Activated naive CD4-positive, alpha-beta T cell treated with Interleukin-2 at 50 U/mL for 16 hours (primary cell): Measurements from ENCODE around the gene OVOL2.

Source experiments
- DNase-seq: peaks from one replicate; pipeline ENCODE4 v3.0.0-alpha.2; 2020

Gene OVOL2

DNA sequence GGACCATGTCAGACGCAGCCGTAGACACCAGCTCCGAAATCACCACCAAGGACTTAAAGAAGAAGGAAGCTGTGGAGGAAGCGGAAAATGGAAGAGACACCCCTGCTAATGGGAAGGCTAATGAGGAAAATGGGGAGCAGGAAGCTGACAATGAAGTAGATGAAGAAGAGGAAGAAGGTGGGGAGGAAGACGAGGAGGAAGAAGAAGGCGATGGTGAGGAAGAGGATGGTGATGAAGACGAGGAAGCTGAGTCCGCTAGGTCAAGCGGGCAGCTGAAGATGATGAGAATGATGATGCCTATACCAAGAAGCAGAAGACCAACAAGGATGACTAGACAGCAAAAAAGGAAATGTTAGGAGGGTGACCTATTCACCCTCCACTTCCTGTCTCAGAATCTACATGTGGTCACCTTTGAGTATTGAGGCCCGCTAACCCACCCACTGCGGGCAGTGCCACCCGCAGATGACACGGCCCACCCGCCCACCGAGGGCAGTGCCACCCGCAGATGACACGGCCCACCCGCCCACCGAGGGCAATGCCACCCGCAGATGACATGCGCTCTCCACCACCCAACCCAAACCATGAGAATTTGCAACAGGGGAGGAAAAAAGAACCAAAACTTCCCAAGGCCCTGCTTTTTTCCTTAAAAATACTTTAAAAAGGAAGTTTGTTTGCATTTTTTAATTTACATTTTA, 45.6 kb downstream of the OVOL2 start:
- DNase-seq: no peak

DNA sequence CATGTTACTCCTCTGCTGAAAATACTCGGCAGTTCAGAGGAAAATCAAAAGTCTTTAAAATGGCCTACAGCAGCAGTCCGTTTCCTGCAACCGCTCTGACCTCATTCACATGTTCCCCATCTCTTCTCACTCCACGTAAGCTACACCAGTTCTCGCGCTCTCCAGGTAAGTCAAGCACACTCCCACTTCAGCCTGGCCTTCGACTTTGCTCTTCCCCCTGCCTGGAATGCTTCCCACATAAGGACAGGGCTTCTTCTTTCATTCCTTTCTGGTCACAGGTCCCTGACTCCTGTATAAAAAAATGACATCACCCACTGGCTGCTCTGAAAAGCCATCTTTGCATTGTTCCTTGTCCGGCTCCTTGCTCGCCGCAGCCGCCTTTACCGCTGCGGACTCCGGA, 46.2 kb downstream of the OVOL2 start:
- no peak for DNase-seq

DNA sequence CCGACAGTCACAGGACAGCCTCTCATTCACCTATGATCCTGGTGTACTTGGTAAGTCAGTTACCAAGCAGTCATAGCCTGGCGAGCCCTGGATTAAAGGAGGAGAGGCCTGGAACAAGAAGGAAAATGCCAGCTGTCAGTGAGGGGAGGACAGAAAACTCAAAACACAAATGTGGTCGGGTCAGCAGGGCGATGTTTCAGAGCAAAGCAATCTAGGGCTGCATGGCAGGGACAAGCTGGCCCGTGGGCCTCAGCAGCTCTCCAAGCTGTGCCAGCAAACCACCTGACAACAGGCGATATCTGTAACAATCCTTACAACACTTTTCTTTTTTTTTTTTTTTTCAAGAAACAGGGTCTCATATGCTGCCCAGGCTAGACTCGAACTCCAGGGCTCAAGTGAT, 48.6 kb downstream of the OVOL2 start:
- DNase-seq: no peak

- DNase-seq: no peak
Measured at GRCh38 chr20:18007534-18008292, 50.0 kb downstream of the OVOL2 start.

- DNase-seq: no peak
Measured at GRCh38 chr20:18006684-18007083, 51.0 kb downstream of the OVOL2 start.

DNA sequence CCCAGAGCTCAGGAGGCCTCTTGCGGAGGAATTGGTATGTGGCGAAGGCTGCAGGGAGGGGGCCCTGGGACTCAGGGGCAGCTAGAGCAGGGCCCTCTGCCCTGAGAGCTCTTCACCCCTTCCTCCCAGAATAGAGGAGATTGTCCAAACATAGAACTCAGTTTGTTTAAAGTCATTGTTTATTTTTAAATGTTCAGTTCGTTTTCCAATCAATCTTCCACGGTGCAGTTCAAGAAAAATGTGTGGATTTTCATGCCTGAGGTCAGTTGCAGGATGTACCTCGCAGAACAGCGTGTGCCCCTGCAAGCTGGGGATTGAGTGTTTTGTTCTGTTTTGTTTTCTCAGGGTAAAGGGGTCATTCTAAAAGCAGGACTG, 51.7 kb downstream of the OVOL2 start:
- no peak for DNase-seq

DNA sequence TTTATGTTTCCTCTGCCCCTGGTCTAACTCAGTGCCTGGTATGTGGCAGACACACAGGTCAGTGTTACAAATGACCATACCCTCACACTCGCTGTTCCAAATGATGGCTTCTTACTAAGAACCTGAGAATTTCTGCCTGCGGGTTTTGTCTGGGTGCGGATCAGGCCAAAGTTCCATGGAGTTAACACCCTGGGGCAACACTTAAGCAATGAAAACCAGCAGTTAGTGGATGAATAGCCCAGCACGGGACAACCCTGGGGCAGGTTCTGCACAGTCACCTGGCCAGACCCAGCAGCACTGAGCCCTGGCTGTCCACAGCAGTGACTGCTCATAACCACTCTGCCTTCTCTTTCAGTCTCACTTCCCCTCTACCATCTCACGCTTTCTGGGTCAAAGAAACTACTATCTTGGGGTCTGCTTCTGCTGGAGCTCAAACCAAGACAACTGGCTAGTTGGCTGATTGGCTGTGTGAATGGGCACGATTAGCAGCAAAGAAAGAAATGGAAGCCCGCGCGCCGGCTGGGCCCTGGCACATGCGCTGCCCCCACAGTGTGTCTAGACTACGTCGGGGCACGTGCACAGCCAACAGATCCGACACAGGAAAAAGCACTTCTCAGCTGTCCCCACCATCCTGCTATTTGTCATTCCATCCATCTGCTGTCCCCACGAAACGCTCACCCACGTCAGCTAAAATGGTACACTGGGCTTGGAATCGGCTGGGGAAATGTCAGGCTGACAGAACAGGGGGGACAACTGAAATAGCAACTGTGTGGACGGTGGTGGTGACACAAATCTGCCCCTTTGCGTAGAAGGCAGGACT, 52.3 kb downstream of the OVOL2 start:
- no peak for DNase-seq

DNA sequence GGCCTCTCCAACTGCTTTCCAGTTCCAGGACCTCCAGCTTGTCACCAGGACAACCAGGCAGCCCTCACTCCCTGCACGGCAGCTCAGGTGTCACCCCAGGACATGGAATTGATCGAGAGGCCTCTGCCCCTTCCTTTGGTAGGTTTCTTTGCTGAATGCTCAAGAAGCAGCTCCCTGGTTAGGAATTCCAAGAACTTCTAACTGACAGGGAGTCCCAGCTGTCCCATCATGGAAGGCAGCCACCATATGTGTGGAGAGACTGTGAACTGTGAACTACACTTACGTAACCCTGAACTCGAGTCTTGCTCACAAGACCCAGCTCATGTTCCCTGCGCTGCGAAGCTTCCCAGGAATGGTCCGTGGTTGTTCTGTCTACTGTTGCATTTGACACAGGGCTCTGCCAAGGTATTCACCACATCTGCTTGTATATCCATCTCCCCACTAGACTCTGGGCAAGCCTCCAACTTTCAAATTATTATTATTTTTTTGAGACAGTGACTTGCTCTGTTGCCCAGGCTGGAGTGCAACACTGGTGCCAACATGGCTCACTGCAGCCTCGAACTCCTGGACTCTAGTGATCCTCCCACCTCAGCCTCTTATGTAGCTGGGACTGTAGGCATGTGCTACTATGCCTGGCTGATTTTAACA, 53.2 kb downstream of the OVOL2 start:
- DNase-seq: no peak

DNA sequence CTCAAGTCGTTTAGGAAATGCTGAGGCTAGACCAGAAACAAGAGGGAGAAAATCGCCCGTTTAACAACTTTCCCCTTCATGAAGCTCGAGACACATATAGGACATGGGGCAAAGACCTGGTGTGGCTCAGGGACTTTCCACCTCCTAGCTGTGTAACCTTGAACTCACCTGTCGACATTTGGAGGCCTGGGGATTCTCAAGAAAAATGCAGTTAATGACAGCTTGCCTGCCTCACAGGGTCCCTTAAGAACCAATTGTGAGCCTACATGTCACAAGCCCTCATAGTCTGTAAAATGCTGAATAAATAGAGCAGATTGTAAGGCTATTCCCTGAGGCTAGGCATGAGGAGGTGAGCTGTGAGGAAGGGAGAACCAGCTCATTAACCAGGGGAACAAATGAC, 53.8 kb downstream of the OVOL2 start:
- DNase-seq: no peak

GRCh38 chr20:18001131-18001921, 56.4 kb downstream of the OVOL2 start:
- no peak for DNase-seq

DNA sequence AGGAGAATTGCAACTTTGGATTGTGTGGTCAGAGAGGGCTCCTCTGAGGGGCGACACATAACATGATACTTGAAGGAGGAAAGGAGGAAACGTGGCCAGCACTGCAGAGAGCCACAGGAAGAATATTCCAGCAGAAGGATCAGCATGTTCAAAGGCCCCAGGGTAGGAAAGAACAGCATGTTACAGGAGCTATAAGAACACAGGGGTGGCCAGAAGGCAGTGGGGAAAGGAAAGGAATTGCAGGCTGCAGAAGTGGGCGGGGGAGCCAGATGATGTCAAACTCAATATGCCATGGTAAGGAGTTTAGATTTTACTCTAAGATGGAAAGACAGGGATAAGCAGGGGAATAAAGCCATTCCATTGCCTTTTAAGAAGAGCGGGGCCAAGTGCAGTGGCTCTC, 58.1 kb downstream of the OVOL2 start:
- no peak for DNase-seq

- no peak for DNase-seq
Measured at GRCh38 chr20:17998446-17998845, 59.3 kb downstream of the OVOL2 start.

- DNase-seq: peak; percentile 33
Measured at GRCh38 chr20:17995967-17996819, 61.5 kb downstream of the OVOL2 start.

DNA sequence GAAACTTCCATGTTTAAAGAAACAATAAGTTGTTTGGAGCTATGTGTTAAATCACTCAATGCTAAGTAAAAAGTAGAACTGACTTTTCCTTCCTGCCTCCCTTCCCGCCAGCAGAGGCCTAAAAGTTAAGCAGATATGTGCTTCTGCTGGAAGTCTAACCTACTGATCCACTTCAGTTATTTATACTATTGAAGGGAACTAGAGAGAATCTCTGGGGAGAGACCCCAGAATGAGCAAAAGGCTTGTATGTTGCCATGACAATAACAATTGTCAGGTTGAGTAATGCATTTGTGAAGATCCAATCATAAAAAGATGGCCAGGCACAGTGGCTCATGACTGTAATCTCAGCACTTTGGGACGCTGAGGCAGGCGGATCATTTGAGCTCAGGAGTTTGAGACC, 64.2 kb downstream of the OVOL2 start:
- DNase-seq: no peak

- DNase-seq: no peak
Measured at GRCh38 chr20:17992847-17993513, 64.7 kb downstream of the OVOL2 start.

DNA sequence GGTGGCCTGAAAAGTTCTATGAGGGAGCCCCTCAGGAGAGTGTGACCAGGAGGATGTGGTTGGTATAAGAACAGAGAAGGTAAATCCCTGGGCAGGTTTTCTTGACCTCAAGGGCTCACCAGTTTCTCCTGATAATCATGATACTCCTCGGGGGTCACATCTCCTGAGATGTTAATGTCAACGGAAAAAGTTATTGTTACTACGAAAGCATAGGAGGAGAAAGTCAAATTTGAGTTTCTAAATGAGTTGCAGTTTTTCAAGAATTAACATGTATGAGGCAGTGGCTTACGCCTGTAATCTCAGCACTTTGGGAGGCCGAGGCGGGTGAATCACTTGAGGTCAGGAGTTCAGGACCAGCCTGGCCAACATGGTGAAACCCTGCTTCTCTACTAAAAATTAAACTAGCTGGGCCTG, 65.5 kb downstream of the OVOL2 start:
- peak; percentile 61 for DNase-seq

DNA sequence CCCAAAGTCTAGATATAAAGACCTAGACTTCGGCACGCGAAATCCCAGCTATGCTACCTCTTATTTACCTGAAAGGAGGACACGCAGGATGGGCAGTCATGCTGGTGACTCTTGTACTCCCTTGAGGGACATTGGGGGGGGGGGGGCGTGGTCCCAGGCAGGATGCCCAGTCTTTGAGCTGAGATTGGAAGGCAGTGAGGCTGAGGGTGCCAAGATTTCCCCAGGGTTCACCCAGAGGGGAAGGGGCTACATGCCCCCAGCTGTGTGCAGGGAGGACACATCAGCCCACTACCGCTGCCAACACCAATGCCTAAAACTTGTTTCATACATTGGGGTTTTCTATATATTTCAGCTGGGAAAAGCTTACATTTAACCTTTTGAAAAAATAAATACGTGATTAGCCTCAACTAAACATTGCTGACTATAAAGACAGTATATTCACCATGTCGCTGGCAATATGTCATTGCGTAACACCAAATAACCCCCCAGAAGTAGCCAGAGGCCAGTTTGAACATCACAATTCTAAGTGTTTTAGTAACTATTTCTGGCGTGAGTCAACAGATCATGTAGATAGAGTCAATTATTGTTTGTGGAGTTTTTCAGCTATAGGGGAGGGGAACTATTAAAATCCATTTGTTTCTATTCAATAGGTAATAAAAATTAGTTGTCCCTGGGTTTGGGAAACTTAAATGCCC, 67.3 kb downstream of the OVOL2 start:
- no peak for DNase-seq

- DNase-seq: no peak
Measured at GRCh38 chr20:17987988-17988387, 69.7 kb downstream of the OVOL2 start.

- no peak for DNase-seq
Measured at GRCh38 chr20:17985388-17986018, 72.2 kb downstream of the OVOL2 start.

- DNase-seq: no peak
Measured at GRCh38 chr20:17976305-17976704, 81.4 kb downstream of the OVOL2 start.
